GF-D8 (cell line): Measurements from ENCODE around the gene PCDHA8.
"Not testable (repeated sequence)": the region's sequence is repeated elsewhere in the genome, so short reads cannot be mapped to it uniquely, and the experiment has no call there.

Experiments
- DNase-seq: peaks from one replicate; lab custom pipeline; 2025; lab: John Stamatoyannopoulos, UW

The PCDHA8 gene

GRCh38 chr5:140827704-140828361 lies 13.2 kb upstream of the PCDHA8 start, which contains the start of gene PCDHA6:
PCDHA6 (plus strand) TSS chr5:140827960; CDS start chr5:140828092, 132 bp downstream.
- DNase-seq: no peak

- no peak for DNase-seq
These were observed 12.6 kb upstream of the PCDHA8 start for GRCh38 chr5:140828362-140828737.

- DNase-seq: not testable (repeated sequence)
These were observed 11.2 kb upstream of the PCDHA8 start for GRCh38 chr5:140829511-140830501.

GRCh38 chr5:140833993-140834392 lies 7.0 kb upstream of the PCDHA8 start, which contains the start of gene PCDHA7:
PCDHA7 (plus strand) TSS chr5:140834269; CDS start chr5:140834384, 115 bp downstream.
- no peak for DNase-seq

- not testable (repeated sequence) for DNase-seq
These were observed 6.5 kb upstream of the PCDHA8 start for GRCh38 chr5:140834439-140835008.

GRCh38 chr5:140835622-140836510 lies 5.1 kb upstream of the PCDHA8 start:
- no peak for DNase-seq

GRCh38 chr5:140842798-140843733 lies 2.1 kb downstream of the PCDHA8 start:
- DNase-seq: no peak

- not testable (repeated sequence) for DNase-seq
These were observed 7.4 kb downstream of the PCDHA8 start, which contains the start of gene PCDHA9 for GRCh38 chr5:140848139-140849102. PCDHA9 (plus strand) TSS chr5:140848382; CDS start chr5:140848496, 114 bp downstream.

GRCh38 chr5:140849831-140850634 lies 9.0 kb downstream of the PCDHA8 start:
- DNase-seq: not testable (repeated sequence)

- DNase-seq: no peak
These were observed 15.0 kb downstream of the PCDHA8 start, which contains the start of gene PCDHA10 for GRCh38 chr5:140855772-140856674. PCDHA10 (plus strand) TSS chr5:140855897; CDS start chr5:140856049, 152 bp downstream.

GRCh38 chr5:140857177-140857986 lies 16.4 kb downstream of the PCDHA8 start:
- no peak for DNase-seq

GRCh38 chr5:140857987-140858240 lies 16.9 kb downstream of the PCDHA8 start:
- DNase-seq: no peak

- no peak for DNase-seq
These were observed 21.7 kb downstream of the PCDHA8 start for GRCh38 chr5:140862441-140863295.

- DNase-seq: no peak
These were observed 28.0 kb downstream of the PCDHA8 start, which contains the start of gene PCDHA11 for GRCh38 chr5:140868721-140869554. PCDHA11 (plus strand) TSS chr5:140868957; CDS start chr5:140869104, 147 bp downstream.
